Mammary epithelial cell (primary cell): ENCODE measurements around the gene NCAM1.

Source experiments
- EZH2 ChIP-seq: IDR thresholded peaks from 2 replicates; pipeline ENCODE4 v1.6.1; 2012; ENCODE audit warnings: low read length, inconsistent platforms, borderline replicate concordance
- TF ChIP-seq, protein P1 (sequence below), 2 donors: IDR thresholded peaks in 1 of 2; conservative IDR thresholded peaks in 1 of 2; 2 replicates each; pipeline ENCODE4 v1.5.1; 2011 to 2012; ENCODE audit warnings: inconsistent platforms in 2 of 2, low read length in 2 of 2, mild to moderate bottlenecking in 2 of 2, control low read depth in 1 of 2, low read depth in 1 of 2; ENCODE audit not compliant: insufficient read depth in 1 of 2; ENCODE audit errors: extremely low read depth in 1 of 2

DNA sequence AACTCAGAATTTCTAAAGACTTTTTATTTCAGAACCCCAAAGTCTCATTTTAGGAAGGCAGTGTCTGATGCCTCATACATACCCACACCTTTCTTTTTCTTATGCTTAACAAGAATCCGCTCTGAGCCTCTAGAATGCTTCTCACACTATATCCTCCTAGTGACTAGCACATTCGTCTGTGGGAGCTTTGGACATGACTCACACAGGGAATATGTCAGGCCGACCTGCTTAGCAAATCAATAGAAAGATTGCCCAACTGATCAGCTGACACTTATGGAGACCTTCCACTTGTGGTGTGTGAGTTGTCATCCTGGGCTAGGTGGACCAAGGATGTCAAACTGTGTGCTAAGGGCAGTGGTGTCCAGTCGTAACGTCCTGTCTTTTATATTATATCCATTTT is 223.3 kb downstream of the NCAM1 start:
- TF ChIP-seq, protein P1, sequence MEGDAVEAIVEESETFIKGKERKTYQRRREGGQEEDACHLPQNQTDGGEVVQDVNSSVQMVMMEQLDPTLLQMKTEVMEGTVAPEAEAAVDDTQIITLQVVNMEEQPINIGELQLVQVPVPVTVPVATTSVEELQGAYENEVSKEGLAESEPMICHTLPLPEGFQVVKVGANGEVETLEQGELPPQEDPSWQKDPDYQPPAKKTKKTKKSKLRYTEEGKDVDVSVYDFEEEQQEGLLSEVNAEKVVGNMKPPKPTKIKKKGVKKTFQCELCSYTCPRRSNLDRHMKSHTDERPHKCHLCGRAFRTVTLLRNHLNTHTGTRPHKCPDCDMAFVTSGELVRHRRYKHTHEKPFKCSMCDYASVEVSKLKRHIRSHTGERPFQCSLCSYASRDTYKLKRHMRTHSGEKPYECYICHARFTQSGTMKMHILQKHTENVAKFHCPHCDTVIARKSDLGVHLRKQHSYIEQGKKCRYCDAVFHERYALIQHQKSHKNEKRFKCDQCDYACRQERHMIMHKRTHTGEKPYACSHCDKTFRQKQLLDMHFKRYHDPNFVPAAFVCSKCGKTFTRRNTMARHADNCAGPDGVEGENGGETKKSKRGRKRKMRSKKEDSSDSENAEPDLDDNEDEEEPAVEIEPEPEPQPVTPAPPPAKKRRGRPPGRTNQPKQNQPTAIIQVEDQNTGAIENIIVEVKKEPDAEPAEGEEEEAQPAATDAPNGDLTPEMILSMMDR (conservative IDR thresholded peaks at IDR 0.05 in 1 of 2, IDR thresholded peaks at IDR 0.05 in 1 of 2; ENCODE audit: extremely low read depth in 1 of 2, insufficient read depth in 1 of 2, low read depth in 1 of 2, low read length in 2 of 2): no peak
- TF ChIP-seq EZH2: no peak
